ENCODE results near the gene UGT8. TPM values are rescaled to one million over a fixed set of nuclear protein-coding genes. Genes with fewer than 3 reads are reported as not detected.

UGT8 gene
- total and polyA plus RNA-seq, 2 of the 8 experiments (the other 6 are each of a cell fraction or from before 2014, with no cell fraction given) = 16.9 to 26.9 TPM

DNA sequence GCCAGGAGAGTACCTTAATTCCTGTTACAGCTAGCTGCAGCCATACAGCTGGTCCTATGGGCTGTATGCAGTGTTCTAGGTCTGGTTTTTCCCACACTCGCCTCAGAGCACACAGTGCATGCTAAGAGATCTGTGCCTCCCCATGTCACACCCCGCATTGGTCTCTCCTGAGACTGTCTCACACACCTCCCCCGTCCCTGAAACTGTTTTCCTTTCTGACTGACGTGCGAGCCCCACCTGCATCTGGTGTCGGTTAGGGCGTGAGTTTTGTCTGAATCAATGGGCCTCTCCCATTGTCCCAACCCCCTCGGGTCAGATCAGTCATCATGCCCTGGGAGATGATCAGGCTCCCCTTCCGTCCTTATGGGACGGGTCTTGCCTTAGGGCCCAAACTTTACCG lies 3.4 kb upstream of the UGT8 start:
- Histone ChIP-seq H3K9ac (replicated peaks in 1 of 4; ENCODE audit: extremely low read depth in 1 of 4, low read depth in 3 of 4, low read length in 3 of 4) (no peak overlapping the region), H3K56ac (replicated peaks; ENCODE audit: insufficient read length, low read depth, low read length) (no peak overlapping the region), H4K8ac (ENCODE audit: extremely low read depth, insufficient read depth, low read length) (no peak overlapping the region), H2BK12ac (ENCODE audit: low read depth, low read length) (no peak overlapping the region), H3K18ac (ENCODE audit: extremely low read depth, low read length) (no peak overlapping the region), H4K91ac (replicated peaks; ENCODE audit: insufficient read length, low read length) (no peak overlapping the region), H3K27me3 (replicated peaks in 1 of 4; ENCODE audit: control insufficient read depth in 3 of 4, extremely low read depth in 1 of 4, insufficient read depth in 3 of 4, low read length in 3 of 4) (no peaks in the 10 kb centered on the region), H3K4ac (replicated peaks; ENCODE audit: insufficient read length, low read depth, low read length) (no peak overlapping the region), H2AK5ac (ENCODE audit: low read depth, low read length) (no peak overlapping the region), H2BK15ac (ENCODE audit: low read length) (no peak overlapping the region), H3K27ac (ENCODE audit: low read depth, low read length) (no peak overlapping the region), H2BK20ac (ENCODE audit: low read length) (no peak overlapping the region), H3K79me1 (ENCODE audit: low read depth, low read length) (no peaks in the 10 kb centered on the region), H3K4me1 (replicated peaks in 1 of 4; ENCODE audit: control insufficient read depth in 3 of 4, insufficient read depth in 4 of 4, low read length in 3 of 4) (peaks cover 0 to 2% (median under 1%) of the 10 kb centered on the region in 4 experiments; a peak in 3 of 7 replicates), H4K20me1 (replicated peaks in 1 of 2; ENCODE audit: control insufficient read depth in 1 of 2, insufficient read depth in 2 of 2, low read length in 2 of 2) (no peaks in the 10 kb centered on the region), H3K4me3 (ENCODE audit: extremely low read depth in 1 of 4, insufficient read depth in 2 of 4, low read depth in 3 of 4, low read length in 4 of 4) (no peak overlapping the region), H2BK120ac (replicated peaks; ENCODE audit: low read depth, low read length) (no peak overlapping the region), H2AFZ (ENCODE audit: low read length) (no peak overlapping the region), H3K36me3 (ENCODE audit: control insufficient read depth in 2 of 4, insufficient read depth in 4 of 4, low read length in 3 of 4) (peaks cover 0 to 9% (median 4%) of the 10 kb centered on the region in 4 experiments; a peak in 2 of 8 replicates), H3K23ac (ENCODE audit: insufficient read length) (no peak overlapping the region), H3K79me2 (ENCODE audit: control insufficient read depth in 1 of 2, insufficient read depth in 2 of 2, low read length in 2 of 2) (peaks cover 0 to 4% of the 10 kb centered on the region in 2 experiments; a peak in 1 of 4 replicates), H3K9me3 (ENCODE audit: insufficient read depth in 2 of 2, low read depth in 1 of 2, low read length in 1 of 2) (peaks cover 10 to 11% of the 10 kb centered on the region in 2 experiments), H4K5ac (ENCODE audit: insufficient read length, low read depth, low read length) (no peak overlapping the region), H3K23me2 (ENCODE audit: low read depth, low read length) (peaks cover 19% of the 10 kb centered on the region), H2BK5ac (ENCODE audit: low read depth, low read length) (no peak overlapping the region), H3K14ac (ENCODE audit: insufficient read length) (no peak overlapping the region), H3K4me2 (ENCODE audit: insufficient read depth in 1 of 2, low read depth in 2 of 2, low read length in 2 of 2) (no peak overlapping the region)
- ChIA-PET CTCF (ENCODE audit: partially characterized antibody) (no interaction called here), POLR2A (ENCODE audit: partially characterized antibody) (no interaction called here)
- TF ChIP-seq SP4 (IDR thresholded peaks at IDR 0.05; ENCODE audit: low read length) (no peak), ZNF274 (IDR thresholded peaks at IDR 0.05; ENCODE audit: borderline replicate concordance, extremely low read depth, low read length) (no peak), CHD2 (IDR thresholded peaks at IDR 0.05; ENCODE audit: low read length) (no peak), HDAC2 (IDR thresholded peaks at IDR 0.05; ENCODE audit: borderline replicate concordance in 1 of 2, low read depth in 2 of 2, low read length in 2 of 2) (no peak), SP1 (IDR thresholded peaks at IDR 0.05; ENCODE audit: low read depth, low read length) (no peak), SIN3A (conservative IDR thresholded peaks at IDR 0.05 in 1 of 2, IDR thresholded peaks at IDR 0.05 in 1 of 2; ENCODE audit: low read depth in 1 of 2, low read length in 2 of 2) (no peak), KDM4A (IDR thresholded peaks at IDR 0.05; ENCODE audit: low read depth, low read length, severe bottlenecking) (no peak)
- TF ChIP-seq, protein P1, sequence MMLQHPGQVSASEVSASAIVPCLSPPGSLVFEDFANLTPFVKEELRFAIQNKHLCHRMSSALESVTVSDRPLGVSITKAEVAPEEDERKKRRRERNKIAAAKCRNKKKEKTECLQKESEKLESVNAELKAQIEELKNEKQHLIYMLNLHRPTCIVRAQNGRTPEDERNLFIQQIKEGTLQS (IDR thresholded peaks at IDR 0.05; ENCODE audit: insufficient read depth, low read depth, low read length) = no peak
- FAIRE-seq (no peak), DNase-seq (ENCODE audit: low read depth in 1 of 2, low spot score in 2 of 2) (no peak)
- 90% methylated on average over 10 of the region's 11 CpGs; no CpG with 5 or more reads in 1 of the 2 experiments for WGBS, 2 experiments (ENCODE audit: extremely low coverage in 1 of 2, insufficient coverage in 1 of 2, insufficient read length in 1 of 2, insufficient replicate concordance in 2 of 2, low coverage in 1 of 2, low lambda C conversion rate in 2 of 2, missing lambda C conversion rate in 1 of 2)

Measured in H1 (cell line).